HTERT RPE-1 (cell line): Measurements from ENCODE around the gene UNC50.

Source experiments
- in situ Hi-C: fragments of 300-500 bp; cut with MboI; formaldehyde crosslinking; loops from 4 replicates; pipeline ENCODE4 v1.14.3; 2020; ENCODE audit warnings: low sequenced_read_pairs

Gene UNC50, protein sequence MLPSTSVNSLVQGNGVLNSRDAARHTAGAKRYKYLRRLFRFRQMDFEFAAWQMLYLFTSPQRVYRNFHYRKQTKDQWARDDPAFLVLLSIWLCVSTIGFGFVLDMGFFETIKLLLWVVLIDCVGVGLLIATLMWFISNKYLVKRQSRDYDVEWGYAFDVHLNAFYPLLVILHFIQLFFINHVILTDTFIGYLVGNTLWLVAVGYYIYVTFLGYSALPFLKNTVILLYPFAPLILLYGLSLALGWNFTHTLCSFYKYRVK

DNA sequence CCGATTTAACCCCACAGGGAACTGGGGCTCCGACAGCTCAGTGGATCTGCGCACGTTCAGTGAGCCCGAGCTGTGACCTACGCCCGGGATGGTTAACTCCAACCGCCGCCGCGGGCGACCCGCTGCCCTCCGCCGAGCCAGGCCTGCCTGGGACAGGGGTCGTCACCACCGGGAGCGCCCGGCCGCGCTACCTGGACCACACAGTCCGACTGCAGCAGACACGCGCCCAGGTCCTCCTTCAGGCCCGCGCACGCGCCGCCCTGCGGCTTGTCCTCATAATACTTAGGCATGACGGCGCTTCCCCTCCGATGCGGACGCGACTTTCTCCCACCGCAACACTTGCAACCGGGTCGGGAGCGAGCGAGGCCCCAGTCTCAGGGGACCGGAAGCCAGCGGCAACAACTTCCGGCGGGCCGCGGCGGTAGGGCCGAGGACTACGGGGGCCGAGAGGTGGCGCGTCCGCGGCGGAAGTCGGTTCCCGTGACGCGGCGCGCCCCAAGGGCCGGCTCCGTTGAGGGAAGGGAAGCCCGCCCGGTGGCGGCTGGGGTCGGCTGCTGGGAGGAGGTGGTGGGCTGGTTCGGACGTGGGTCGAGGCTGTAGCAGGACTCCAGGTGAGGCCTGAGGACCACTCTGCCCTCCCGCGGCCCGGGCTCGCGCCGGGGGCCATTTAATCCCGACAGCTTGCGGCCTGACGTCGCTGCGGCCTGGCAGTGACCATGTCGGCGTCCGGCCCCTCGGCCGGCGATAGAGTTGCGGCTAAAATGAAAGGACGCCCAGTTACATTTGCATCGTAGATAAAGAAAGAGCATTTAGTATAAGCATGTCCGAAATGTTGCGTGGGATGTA, at the start of gene UNC50, which contains the start of gene COA5:
Gene UNC50, plus strand, starts transcription at position 474 of the 846 bp plus-strand sequence. CDS start 1,171 bp downstream, outside the sequence.
Gene COA5, minus strand, starts transcription at position 397 of the 846 bp plus-strand sequence. Its CDS starts 107 bp downstream, at position 290.
- in situ Hi-C loops, result no loop called here

DNA sequence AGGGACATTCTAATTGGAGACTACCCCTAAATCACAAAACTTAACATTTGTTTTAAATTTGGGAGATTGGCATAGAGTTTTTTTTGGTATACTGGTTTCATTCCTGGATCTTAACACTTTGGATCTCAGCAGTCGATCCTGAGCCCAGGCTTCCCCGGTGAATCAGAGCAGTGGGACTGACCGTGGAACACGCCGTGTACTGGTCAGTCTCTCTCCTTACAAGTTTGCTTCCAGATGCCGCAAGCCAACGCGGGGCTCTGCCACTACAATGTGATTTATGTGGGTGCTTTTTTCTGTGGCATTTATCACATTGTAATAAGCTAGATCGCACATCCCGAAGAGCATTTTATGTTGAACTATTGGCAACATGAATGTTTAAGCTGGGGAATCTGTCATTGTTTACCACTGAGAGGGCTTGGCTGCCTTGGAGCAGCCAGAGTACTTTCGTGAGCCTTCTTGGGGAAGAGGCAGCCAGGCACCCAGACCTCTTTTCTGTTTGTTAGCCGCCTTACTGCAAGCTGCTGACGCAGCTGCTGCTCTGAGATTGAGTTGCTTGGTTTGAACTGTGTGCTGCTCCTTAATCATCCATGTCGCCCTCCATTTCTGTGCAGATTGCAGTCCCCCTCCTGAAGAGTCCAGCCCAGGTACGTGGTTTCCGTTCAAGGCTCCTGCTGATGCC, 49.4 kb upstream of the UNC50 start:
- in situ Hi-C loops, result no loop called here

DNA sequence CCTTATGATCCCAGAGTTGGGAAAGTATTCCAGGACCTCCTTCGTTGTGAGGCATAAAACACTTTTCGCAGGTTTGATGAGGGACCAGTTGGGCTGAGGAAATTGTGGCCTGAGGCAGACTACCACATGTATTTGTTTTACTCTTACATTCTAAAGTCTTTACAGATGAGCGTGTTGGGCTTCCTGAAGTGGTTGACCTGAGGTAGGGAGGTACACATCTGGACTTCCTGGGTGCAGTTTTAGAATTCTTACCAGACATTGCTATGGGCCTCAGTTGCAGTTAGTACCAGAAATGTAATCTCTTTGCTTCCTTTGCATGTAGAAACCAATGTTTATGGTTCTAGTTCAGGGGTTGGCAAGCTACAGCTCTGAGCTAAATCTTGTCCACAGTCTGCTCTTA, 48.8 kb upstream of the UNC50 start:
- in situ Hi-C loops, result no loop called here

DNA sequence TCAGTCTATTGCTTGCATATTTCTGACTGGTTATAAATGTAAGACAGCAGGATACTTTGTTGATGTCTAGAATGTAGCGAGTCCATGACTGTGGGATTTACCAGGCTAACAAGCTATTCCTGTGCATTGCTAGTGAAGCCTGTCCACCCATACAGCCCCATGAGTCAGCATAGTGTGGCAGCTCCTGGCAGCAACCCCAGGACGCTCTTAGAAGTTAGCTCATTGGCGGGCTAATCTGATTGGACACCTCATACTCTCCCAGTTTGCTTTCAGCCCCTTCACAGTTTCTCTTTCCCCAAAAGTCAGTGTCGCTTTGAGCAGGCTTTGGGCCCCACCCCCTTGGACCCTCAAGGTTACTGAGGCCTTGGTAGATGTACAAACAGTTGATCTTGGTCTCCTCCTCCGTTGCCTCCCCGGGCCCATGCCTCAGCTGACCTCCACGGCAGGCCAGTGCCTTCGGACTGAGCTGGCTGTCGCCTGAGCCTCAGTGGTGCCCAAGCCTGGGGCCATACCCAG, 48.1 kb upstream of the UNC50 start:
- in situ Hi-C loops, result no loop called here

DNA sequence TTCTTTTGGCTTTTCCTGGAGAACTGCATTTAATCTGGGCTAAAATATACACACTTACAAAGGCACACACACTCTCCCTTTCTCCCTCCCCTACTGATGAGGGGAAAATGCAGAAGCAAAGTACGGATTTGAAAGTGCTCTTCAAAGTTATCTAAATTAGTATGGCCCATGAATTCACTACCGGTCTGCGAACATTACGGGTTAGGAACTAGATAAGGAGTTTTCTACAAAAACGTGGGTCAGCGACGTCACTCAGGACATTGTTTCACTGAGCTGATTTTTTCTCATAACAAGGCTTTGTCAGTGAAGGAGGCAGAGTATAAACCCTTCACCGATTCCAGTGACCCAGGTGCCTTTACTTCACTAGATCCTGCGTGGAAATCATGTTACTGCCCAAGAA, 47.4 kb upstream of the UNC50 start:
- in situ Hi-C loops, result no loop called here

DNA sequence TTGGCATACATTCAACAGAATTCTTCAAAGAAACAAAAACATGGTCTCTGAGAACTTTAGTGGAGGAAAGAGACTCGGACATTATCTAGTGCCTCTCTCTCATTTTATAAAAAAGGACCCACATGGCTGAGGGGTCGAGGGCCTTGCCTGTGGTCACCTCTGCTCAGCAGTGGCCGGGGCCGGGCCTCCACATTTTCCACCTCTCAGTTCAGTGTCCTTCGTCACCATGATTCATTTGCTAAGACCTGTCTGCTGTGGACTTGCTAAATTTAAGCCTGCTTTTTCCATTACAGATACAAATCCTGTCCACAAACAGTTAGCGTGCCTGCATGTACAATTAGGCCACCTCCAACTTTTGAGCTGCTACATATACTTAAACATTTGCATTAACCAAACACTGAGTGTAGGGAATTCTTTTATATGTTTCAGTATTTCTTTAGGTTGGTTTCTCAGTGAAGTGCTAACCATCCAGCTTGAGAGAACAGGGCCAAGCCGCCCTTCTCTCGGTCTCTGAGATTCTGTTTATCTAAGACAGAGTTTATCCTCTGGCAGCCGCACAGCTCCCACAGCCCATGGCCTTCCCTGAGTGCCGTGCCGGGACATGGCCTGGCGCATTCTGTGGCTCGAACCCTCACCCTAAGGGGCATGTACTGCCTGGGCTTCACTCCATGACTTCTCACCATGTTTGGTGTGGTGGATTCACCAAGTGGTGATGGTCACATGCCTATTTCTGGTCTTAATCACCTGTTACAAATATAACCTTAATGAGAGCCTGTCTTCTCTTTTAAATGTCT, 46.3 kb upstream of the UNC50 start:
- in situ Hi-C loops, result no loop called here

DNA sequence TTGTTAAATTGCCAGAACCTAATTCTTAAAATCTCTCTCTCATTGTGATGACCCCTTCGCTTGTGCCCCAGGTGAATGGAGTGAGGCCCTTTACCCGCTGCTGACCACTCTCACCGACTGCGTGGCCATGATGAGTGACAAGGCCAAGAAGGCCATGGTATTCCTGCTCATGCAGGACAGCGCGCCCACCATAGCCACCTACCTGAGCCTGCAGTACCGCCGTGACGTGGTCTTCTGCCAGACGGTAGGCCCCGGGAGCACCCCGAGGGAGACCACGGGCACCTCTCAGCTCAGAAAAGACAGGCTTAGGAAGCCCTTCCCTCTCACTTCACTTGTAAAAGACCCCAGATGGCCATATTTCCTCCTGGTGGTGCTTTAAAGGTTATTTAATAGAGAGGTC, 45.0 kb upstream of the UNC50 start:
- in situ Hi-C loops, result no loop called here

DNA sequence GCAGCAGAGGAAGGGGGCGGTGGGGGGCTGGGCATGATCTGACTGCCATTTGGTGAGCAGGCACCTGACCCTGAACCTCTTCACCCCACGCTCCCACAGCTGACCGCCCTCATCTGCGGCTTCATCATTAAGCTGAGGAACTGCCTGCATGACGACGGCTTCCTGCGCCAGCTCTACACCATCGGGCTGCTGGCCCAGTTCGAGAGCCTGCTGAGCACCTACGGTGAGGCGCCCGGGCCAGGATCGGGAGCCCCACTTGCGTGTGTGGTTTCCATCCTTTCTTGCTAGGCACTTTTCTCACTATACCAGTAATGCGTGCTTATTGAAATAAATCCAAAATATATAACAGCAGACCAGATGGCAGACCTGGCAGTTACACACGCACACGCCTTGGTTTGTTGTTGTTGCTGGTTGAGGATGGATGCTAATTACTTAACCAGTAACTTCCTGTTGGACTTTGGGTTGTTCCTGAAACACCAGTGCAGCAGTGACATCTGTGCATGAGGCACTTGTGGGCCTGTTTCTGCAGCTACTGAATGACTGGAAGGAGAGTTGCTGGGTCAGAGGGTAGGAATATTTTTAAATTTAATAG, 43.8 kb upstream of the UNC50 start:
- in situ Hi-C loops, result no loop called here

DNA sequence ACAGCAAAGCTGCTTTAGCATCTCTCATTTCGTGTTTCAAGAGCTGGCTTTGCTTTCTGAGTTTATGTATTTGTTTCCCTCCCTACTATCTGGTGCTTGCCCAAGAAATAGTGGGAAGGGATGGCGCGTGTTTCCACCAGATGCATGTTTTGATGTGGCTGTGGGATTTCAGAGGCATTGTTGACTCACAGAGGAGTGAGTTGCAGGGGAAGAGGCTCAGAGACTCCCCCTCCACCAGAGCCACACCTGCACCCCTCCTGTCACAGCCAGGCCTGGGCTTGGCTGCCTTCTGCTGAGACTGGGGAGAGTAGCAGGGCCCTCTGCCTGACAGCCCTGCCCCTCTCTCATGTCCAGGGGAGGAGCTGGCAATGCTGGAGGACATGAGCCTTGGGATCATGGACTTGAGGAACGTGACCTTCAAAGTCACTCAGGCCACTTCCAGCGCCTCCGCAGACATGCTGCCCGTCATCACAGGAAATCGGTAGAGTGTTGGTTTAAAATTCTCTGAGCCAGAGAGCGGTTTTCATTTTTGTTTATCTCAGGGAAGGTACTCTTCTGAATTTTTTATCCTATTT, 43.0 kb upstream of the UNC50 start:
- in situ Hi-C loops, result no loop called here

DNA sequence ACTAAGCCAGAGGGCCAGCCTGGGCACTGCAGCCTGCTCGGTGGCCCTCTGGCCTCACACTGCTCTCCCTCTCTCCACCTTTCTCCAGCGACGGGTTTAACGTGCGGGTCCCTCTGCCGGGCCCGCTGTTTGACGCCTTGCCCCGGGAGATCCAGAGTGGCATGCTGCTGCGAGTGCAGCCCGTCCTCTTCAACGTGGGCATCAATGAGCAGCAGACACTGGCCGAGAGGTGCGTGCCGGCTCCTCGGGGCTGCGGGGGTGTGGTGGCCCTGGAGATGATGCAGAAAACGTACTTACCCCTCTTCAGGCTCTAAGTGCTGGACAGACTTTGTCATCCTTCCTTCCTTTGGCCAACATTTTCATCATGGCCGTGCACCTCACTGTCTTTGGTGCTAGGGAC, 42.4 kb upstream of the UNC50 start:
- in situ Hi-C loops, result no loop called here

DNA sequence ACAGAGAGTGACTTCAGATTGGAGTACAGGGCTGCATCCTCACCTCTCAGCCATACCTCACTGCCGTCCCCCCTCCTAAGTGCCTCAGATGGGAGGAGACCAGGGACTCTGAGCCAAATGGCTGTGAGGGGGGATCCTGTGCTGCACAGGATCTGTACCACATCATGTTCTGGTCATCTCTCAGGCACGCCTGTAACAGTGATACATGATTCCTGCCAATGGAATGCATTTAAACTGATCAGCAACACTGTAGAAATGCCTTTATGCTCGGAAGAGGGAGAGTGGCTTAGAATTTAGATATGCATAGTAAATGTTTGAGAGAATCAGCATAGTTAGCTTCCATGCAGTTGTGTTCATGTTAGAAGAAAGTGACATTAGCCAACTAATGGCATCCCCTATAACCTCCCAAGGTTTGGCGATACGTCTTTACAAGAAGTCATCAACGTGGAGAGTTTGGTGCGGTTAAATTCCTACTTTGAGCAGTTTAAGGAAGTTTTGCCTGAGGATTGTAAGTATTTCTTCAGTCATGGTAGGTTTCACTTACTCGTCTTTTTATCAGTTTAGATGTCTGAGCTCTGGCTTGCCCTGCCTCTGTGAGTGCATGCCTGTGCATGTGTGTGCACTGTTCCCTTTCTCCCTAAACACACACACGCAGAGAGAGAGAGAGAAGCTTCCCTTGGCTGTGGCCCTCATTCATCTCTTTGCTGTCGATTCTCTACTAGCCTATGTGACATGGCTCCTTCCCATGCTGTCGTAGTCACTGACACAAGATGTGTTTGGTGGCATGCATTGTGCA, 40.0 kb upstream of the UNC50 start:
- in situ Hi-C loops, result no loop called here

DNA sequence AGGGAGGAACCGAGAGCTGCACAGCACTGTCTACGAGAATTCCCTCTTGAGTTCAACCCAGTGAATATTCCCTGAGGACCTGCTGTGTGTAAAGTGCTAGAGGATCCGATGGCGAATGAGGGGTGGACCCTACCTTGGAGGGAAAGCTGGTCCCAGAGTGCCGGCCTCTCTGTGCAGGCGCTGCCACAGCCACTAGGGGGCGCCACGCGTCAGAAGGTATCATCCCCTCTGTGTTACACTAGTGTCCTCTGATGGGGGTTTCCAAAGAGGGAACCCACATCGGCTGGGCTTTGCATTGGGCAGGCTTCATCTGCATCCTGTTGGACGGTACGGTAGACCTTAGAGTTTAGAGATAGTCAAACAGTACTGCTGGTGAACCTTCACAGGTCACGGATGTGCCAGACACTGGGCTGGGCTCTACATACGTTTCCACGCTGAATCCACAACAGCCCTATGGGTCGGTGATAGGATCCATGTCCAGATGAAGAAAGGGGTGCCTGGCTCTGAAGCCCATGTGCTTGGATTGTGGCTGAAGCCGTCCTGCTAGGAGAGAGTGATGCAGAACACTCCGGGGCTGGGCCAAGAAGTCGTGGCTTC, 39.1 kb upstream of the UNC50 start:
- in situ Hi-C loops, result no loop called here

DNA sequence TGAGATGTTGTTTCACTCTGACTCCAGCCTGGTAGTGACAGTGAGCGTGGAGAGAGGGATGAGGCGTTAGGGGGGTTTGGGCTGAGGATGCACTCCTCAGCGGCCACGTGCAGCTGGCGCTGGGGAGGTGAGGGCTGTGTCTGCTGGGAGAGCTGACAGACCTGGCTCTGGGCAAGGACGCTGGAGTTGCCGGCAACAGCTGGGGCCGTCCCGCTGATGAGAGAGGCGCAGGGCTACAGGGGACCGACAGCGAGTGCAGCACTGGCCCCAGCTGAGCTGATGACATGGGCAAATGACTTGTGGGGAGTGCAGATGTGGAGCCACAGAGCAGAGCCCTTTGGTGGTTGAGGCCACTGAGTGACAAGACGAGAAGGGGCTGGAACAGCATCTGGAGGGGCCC, 38.5 kb upstream of the UNC50 start:
- in situ Hi-C loops, result no loop called here

DNA sequence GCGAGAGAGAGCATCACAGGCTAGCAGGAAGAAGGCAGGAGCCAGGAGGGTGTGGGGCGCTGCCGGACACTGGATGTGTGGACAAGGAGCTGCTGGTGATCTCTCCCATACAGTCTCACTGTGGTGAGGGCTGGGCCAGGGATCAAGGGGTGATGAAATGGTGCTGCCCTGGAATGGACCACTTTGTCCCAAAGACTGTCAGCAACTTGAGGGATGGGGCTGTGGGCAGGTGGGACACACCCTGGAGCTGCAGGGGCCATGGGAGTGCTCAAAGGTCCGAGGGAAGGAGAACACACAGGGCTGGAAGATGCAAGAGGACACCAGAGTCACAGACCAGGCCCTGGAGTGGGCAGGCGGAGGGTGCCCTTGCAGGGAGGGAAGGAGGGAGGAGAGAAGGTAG, 38.0 kb upstream of the UNC50 start:
- in situ Hi-C loops, result no loop called here

DNA sequence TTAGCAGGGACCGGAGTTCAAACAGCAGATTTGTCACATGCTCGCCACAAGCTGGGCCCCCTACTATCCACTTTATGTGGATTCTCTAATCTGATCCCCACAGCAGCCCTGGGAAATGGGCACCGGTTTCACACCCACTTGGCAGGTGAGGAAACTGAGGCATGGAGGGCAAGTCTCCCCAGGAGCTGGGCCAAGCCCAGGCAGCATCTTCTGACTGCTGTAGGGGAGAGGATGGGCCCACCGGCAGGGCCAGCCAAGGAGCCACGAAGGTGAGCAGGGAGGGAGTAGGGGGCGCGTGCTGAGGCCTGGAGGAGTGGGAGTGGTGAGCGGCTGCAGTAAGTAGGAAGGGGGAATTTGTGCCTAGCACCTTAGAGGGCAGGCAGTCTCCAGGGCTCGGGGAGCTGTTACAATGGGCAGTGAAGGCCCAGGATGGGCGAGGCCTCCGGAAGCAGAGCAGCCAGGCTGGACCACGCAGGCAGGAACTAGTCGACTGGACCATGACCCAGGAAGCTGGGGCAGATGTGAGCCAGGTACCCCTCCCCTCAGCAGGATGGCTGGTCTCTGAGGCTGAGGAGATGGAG, 37.2 kb upstream of the UNC50 start:
- in situ Hi-C loops, result no loop called here

DNA sequence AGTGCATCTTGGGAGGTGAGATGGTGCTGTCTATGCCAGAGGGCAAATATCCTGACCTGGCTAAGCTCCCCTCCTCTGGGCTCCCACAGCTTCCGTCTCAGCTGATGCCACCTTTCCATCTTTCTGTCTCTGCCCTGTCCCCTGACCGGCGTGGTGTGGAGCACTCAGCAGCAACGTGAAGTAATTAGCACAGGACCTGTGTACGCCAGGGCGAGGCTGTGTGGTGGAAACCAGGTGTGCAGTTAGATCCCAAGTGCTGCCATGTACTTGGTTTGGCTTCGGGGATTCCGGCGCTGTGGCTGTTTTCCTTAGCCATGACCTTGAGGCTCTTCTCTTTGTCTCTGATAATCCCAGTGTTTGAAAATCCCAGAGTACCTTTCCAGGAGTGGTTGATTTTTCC, 36.6 kb upstream of the UNC50 start:
- in situ Hi-C loops, result no loop called here

DNA sequence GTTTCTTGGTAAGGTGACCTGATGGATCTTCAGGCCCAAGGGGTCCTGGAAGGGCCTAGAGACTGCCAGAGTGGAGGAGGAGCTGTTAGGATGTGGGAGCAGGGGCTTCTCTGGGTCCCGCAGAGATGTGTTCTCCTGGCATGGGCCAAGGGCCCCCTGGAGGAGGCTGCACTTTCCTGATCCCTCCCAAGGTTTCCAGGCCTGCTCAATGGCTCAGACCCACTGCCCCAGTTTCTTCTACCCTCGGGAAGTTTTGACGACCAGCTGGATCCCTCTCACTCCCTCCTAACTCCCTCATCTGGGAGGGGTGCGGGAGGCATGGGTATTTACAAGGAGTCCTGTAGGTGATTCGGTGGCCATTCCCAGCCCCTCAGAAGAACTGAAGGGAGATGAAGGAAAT, 36.2 kb upstream of the UNC50 start:
- in situ Hi-C loops, result no loop called here

DNA sequence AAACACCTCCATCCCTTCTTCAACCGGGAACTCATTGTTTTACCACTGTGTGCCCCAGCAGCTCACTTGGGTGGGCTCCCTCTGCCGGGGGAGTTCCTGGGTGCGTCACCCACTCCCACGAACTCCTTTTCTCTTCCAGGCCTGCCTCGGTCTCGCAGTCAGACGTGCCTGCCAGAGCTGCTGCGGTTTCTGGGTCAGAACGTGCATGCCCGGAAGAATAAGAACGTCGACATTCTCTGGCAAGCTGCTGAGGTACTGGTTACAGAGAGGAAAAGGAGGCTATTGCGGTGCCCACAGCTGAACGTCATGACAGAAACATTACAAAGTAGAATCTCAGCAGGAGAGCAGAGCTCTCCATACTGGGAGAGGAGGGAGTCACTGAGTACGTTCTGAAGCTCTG, 35.7 kb upstream of the UNC50 start:
- in situ Hi-C loops, result no loop called here
